ENCODE measurements around the gene RAB17.

The RAB17 gene

DNA sequence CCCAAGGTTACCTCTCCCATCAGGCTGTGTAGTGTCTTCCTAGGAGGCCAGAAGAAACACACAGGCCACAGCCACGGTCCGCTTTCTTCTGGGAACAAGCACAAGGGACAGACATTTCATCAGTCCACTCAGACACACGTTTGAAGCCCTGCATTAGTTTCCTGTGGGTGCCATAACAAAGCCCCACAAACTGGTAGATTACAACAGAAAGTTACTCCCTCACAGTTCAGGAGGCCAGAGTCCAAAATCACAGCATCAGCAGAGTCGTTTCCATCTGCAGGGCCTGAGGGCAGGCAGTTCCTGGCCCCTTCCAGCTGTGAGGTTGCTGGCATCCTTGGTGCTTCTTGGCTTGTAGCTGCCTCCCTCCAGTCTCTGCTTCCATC, 32.9 kb downstream of the RAB17 start:
- H3F3A ChIP-seq (ENCODE audit: insufficient read depth, low read length): no peaks in the 10 kb centered on the region
- H3K4me3 ChIP-seq (ENCODE audit: low read depth, low read length, poor library complexity, severe bottlenecking): no peak overlapping the region
- no peak overlapping the region for H3K4me2 ChIP-seq (ENCODE audit: low read length)
- H3K36me3 ChIP-seq (ENCODE audit: insufficient read depth, low read length): no peaks in the 10 kb centered on the region
- H3K9me2 ChIP-seq (ENCODE audit: low read depth, low read length): no peaks in the 10 kb centered on the region
- H4K20me1 ChIP-seq (ENCODE audit: insufficient read depth, low read length): no peaks in the 10 kb centered on the region
- no peak for TF ChIP-seq EZH2 (IDR thresholded peaks at IDR 0.05; ENCODE audit: borderline replicate concordance, low read length)
- TF ChIP-seq, protein P1, sequence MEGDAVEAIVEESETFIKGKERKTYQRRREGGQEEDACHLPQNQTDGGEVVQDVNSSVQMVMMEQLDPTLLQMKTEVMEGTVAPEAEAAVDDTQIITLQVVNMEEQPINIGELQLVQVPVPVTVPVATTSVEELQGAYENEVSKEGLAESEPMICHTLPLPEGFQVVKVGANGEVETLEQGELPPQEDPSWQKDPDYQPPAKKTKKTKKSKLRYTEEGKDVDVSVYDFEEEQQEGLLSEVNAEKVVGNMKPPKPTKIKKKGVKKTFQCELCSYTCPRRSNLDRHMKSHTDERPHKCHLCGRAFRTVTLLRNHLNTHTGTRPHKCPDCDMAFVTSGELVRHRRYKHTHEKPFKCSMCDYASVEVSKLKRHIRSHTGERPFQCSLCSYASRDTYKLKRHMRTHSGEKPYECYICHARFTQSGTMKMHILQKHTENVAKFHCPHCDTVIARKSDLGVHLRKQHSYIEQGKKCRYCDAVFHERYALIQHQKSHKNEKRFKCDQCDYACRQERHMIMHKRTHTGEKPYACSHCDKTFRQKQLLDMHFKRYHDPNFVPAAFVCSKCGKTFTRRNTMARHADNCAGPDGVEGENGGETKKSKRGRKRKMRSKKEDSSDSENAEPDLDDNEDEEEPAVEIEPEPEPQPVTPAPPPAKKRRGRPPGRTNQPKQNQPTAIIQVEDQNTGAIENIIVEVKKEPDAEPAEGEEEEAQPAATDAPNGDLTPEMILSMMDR (IDR thresholded peaks at IDR 0.05; ENCODE audit: low read length): no peak
- no peaks in the 10 kb centered on the region for H3K4me1 ChIP-seq (ENCODE audit: insufficient read depth, low read length, severe bottlenecking)
- no peak overlapping the region for H3K27ac ChIP-seq (ENCODE audit: low read depth, low read length, poor library complexity, severe bottlenecking)
- no peaks in the 10 kb centered on the region for H3K79me2 ChIP-seq (ENCODE audit: insufficient read depth, low read length)
- H3K9ac ChIP-seq (ENCODE audit: low read length): no peak overlapping the region
- 0 out of 2 replicates have a peak, but pooled peaks cover 5% of the 10 kb centered on the region for H3K9me3 ChIP-seq (ENCODE audit: low read length)
- no peak overlapping the region for H2AFZ ChIP-seq (ENCODE audit: low read length)
- H3K27me3 ChIP-seq (ENCODE audit: insufficient read depth, low read length): peaks cover 4% of the 10 kb centered on the region; the same call in 1 of the 2 replicates

DNA sequence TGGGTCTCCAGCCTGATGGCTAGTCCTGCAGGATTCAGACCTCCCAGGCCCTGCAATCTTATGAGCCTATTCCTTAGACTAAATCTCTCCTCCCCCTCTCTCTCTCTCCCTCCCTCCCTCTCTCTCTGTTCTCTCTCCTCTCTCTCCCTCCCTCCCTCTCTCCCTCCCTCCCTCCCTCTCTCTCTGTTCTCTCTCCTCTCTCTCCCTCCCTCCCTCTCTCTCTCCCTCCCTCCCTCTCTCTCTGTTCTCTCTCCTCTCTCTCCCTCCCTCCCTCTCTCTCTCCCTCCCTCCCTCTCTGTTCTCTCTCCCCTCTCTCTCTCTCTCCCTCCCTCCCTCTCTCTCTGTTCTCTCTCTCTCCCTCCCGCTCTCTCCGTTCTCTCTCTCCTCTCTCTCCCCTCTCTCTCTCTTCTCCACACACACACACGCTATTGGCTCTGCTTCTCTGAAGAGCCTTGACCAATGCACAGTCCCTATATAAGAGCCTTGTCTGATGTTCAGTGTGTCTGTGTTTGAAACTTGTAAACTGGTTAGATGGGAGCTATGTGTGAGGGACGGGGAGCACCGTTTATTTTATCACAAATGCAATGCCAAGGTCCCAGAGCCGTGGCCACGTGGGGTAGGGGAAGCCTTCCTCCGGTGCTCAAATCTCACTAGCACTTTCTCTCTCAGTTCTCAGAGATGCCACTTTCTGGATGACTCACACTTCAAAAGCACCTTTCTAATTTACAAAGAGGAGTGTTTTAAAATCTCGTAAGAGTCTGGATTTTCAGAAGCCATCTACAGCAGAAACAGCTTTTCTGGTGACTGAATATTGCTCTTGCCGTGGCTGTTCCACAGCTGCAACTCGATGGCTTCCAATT, 33.5 kb downstream of the RAB17 start:
- no peaks in the 10 kb centered on the region for H3K36me3 ChIP-seq (ENCODE audit: insufficient read depth, low read length)
- H3K9me3 ChIP-seq (ENCODE audit: low read length): 0 out of 2 replicates have a peak, but pooled peaks cover 5% of the 10 kb centered on the region
- H3K9ac ChIP-seq (ENCODE audit: low read length): no peak overlapping the region
- no peak overlapping the region for H3K4me2 ChIP-seq (ENCODE audit: low read length)
- no peak overlapping the region for H2AFZ ChIP-seq (ENCODE audit: low read length)
- no peak overlapping the region for H3K27ac ChIP-seq (ENCODE audit: low read depth, low read length, poor library complexity, severe bottlenecking)
- no peaks in the 10 kb centered on the region for H4K20me1 ChIP-seq (ENCODE audit: insufficient read depth, low read length)
- no peaks in the 10 kb centered on the region for H3F3A ChIP-seq (ENCODE audit: insufficient read depth, low read length)
- no peaks in the 10 kb centered on the region for H3K79me2 ChIP-seq (ENCODE audit: insufficient read depth, low read length)
- no peak overlapping the region for H3K4me3 ChIP-seq (ENCODE audit: low read depth, low read length, poor library complexity, severe bottlenecking)
- no peaks in the 10 kb centered on the region for H3K9me2 ChIP-seq (ENCODE audit: low read depth, low read length)
- H3K27me3 ChIP-seq (ENCODE audit: insufficient read depth, low read length): peaks cover 4% of the 10 kb centered on the region; the same call in 1 of the 2 replicates
- TF ChIP-seq, protein P1 (IDR thresholded peaks at IDR 0.05; ENCODE audit: low read length): no peak
- TF ChIP-seq EZH2 (IDR thresholded peaks at IDR 0.05; ENCODE audit: borderline replicate concordance, low read length): no peak
- no peaks in the 10 kb centered on the region for H3K4me1 ChIP-seq (ENCODE audit: insufficient read depth, low read length, severe bottlenecking)

DNA sequence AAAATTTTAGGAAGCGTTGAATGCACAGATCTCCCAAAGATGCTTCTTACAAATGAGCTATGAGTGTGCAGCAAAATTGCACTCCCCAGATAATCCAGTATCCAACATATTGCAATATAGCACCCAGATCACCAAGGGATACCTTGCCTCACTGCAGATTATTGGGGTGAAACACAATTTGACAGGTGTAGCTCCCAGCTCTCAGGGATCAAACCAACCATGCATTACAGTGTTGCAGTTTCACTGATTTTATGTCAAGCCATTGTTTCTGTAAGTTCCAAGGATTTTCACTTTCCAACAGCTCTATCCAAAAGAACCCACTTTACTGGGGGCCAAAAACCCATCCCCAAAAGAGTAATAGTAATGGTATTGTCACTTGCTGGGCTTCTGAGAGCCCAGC, 35.0 kb downstream of the RAB17 start:
- TF ChIP-seq, protein P1 (IDR thresholded peaks at IDR 0.05; ENCODE audit: low read length): no peak
- TF ChIP-seq EZH2 (IDR thresholded peaks at IDR 0.05; ENCODE audit: borderline replicate concordance, low read length): no peak
- Histone ChIP-seq H3K27ac (ENCODE audit: low read depth, low read length, poor library complexity, severe bottlenecking) (no peak overlapping the region), H3K4me3 (ENCODE audit: low read depth, low read length, poor library complexity, severe bottlenecking) (no peak overlapping the region), H3K4me2 (ENCODE audit: low read length) (no peak overlapping the region), H3K9ac (ENCODE audit: low read length) (no peak overlapping the region), H3K79me2 (ENCODE audit: insufficient read depth, low read length) (no peaks in the 10 kb centered on the region), H3K36me3 (ENCODE audit: insufficient read depth, low read length) (no peaks in the 10 kb centered on the region), H3F3A (ENCODE audit: insufficient read depth, low read length) (no peaks in the 10 kb centered on the region), H3K9me3 (ENCODE audit: low read length) (0 out of 2 replicates have a peak, but pooled peaks cover 5% of the 10 kb centered on the region), H2AFZ (ENCODE audit: low read length) (no peak overlapping the region), H3K4me1 (ENCODE audit: insufficient read depth, low read length, severe bottlenecking) (no peaks in the 10 kb centered on the region), H4K20me1 (ENCODE audit: insufficient read depth, low read length) (no peaks in the 10 kb centered on the region), H3K9me2 (ENCODE audit: low read depth, low read length) (no peaks in the 10 kb centered on the region), H3K27me3 (ENCODE audit: insufficient read depth, low read length) (peaks cover 7% of the 10 kb centered on the region)
